ENCODE measurements around the gene CCL19.

The CCL19 gene

GRCh38 chr9:34691936-34692315 is 850 bp upstream of the CCL19 start:
- no peak for DNase-seq
- TF ChIP-seq CTCF (IDR thresholded peaks at IDR 0.05; ENCODE audit: borderline replicate concordance, extremely low read depth, low read length, poor library complexity, severe bottlenecking) = no peak
- no peak for TF ChIP-seq EZH2 (IDR thresholded peaks at IDR 0.05; ENCODE audit: borderline replicate concordance, low read depth, low read length, severe bottlenecking)
- Histone ChIP-seq H3K79me2 (ENCODE audit: insufficient read depth, low read length) (no peaks in the 10 kb centered on the region), H3K27me3 (ENCODE audit: insufficient read depth, low read length, poor library complexity) (peaks cover 9% of the 10 kb centered on the region), H3K4me3 (ENCODE audit: low read depth in 1 of 2, low read length in 2 of 2) (no peak overlapping the region), H3K36me3 (ENCODE audit: insufficient read depth, low read length) (no peaks in the 10 kb centered on the region), H3K9me3 (ENCODE audit: insufficient read depth, low read length, severe bottlenecking) (no peaks in the 10 kb centered on the region), H3K4me2 (ENCODE audit: insufficient read depth, low read length) (no peak overlapping the region), H2AFZ (ENCODE audit: low read depth, low read length) (no peak overlapping the region), H3K4me1 (ENCODE audit: insufficient read depth, low read length) (no peaks in the 10 kb centered on the region), H3K27ac (ENCODE audit: low read length) (no peak overlapping the region), H4K20me1 (ENCODE audit: insufficient read depth, low read length) (no peaks in the 10 kb centered on the region), H3K9ac (ENCODE audit: low read depth, low read length) (no peak overlapping the region)
- ATAC-seq (ENCODE audit: insufficient read depth, low read depth) = no peak

GRCh38 chr9:34689512-34689911 is 1.6 kb downstream of the CCL19 start:
- no peaks in the 10 kb centered on the region for H3K4me1 ChIP-seq (ENCODE audit: insufficient read depth, low read length)

GRCh38 chr9:34689116-34689470 is 2.0 kb downstream of the CCL19 start:
- ATAC-seq (ENCODE audit: insufficient read depth, low read depth) (no peak), DNase-seq (no peak)
- Histone ChIP-seq H3K4me1 (ENCODE audit: insufficient read depth, low read length) (no peaks in the 10 kb centered on the region), H3K4me2 (ENCODE audit: insufficient read depth, low read length) (no peak overlapping the region), H2AFZ (ENCODE audit: low read depth, low read length) (no peak overlapping the region), H3K9me3 (ENCODE audit: insufficient read depth, low read length, severe bottlenecking) (no peaks in the 10 kb centered on the region), H3K4me3 (ENCODE audit: low read depth in 1 of 2, low read length in 2 of 2) (no peak overlapping the region), H3K79me2 (ENCODE audit: insufficient read depth, low read length) (no peaks in the 10 kb centered on the region), H3K9ac (ENCODE audit: low read depth, low read length) (no peak overlapping the region), H4K20me1 (ENCODE audit: insufficient read depth, low read length) (no peaks in the 10 kb centered on the region), H3K27me3 (ENCODE audit: insufficient read depth, low read length, poor library complexity) (peaks cover 9% of the 10 kb centered on the region), H3K36me3 (ENCODE audit: insufficient read depth, low read length) (no peaks in the 10 kb centered on the region), H3K27ac (ENCODE audit: low read length) (no peak overlapping the region)
- TF ChIP-seq EZH2 (IDR thresholded peaks at IDR 0.05; ENCODE audit: borderline replicate concordance, low read depth, low read length, severe bottlenecking) = no peak
- no peak for TF ChIP-seq CTCF (IDR thresholded peaks at IDR 0.05; ENCODE audit: borderline replicate concordance, extremely low read depth, low read length, poor library complexity, severe bottlenecking)

More at GRCh38 chr9:34689512-34689911, 1.6 kb downstream of the CCL19 start:
- Histone ChIP-seq H3K27me3 (ENCODE audit: insufficient read depth, low read length, poor library complexity) (peaks cover 9% of the 10 kb centered on the region), H3K79me2 (ENCODE audit: insufficient read depth, low read length) (no peaks in the 10 kb centered on the region), H3K4me3 (ENCODE audit: low read depth in 1 of 2, low read length in 2 of 2) (no peak overlapping the region), H3K36me3 (ENCODE audit: insufficient read depth, low read length) (no peaks in the 10 kb centered on the region), H3K9ac (ENCODE audit: low read depth, low read length) (no peak overlapping the region), H3K9me3 (ENCODE audit: insufficient read depth, low read length, severe bottlenecking) (no peaks in the 10 kb centered on the region), H3K4me2 (ENCODE audit: insufficient read depth, low read length) (no peak overlapping the region), H4K20me1 (ENCODE audit: insufficient read depth, low read length) (no peaks in the 10 kb centered on the region), H3K27ac (ENCODE audit: low read length) (no peak overlapping the region), H2AFZ (ENCODE audit: low read depth, low read length) (no peak overlapping the region)
- ATAC-seq (ENCODE audit: insufficient read depth, low read depth) (no peak), DNase-seq (no peak)
- no peak for TF ChIP-seq EZH2 (IDR thresholded peaks at IDR 0.05; ENCODE audit: borderline replicate concordance, low read depth, low read length, severe bottlenecking)
- no peak for TF ChIP-seq CTCF (IDR thresholded peaks at IDR 0.05; ENCODE audit: borderline replicate concordance, extremely low read depth, low read length, poor library complexity, severe bottlenecking)
